SIG-M5 treated with dmso at 0.1 percent for 504 hours (cell line): ENCODE measurements around the gene EIPR1.

Source experiments
- DNase-seq: peaks from one replicate; lab custom pipeline; 2025; ENCODE audit not compliant: unreplicated experiment; lab: John Stamatoyannopoulos, UW

EIPR1 gene

GRCh38 chr2:3277748-3278520 is 99.7 kb downstream of the EIPR1 start:
- DNase-seq = no peak

- DNase-seq = no peak
Measured at GRCh38 chr2:3277050-3277747, 100.4 kb downstream of the EIPR1 start.

- no peak for DNase-seq
Measured at GRCh38 chr2:3272761-3273160, 104.9 kb downstream of the EIPR1 start.

- DNase-seq = no peak
Measured at GRCh38 chr2:3270095-3270478, 107.5 kb downstream of the EIPR1 start.

- DNase-seq = no peak
Measured at GRCh38 chr2:3269425-3270094, 108.1 kb downstream of the EIPR1 start.

GRCh38 chr2:3268705-3269029 is 109.0 kb downstream of the EIPR1 start:
- DNase-seq = no peak

- no peak for DNase-seq
Measured at GRCh38 chr2:3267869-3268704, 109.5 kb downstream of the EIPR1 start.

- no peak for DNase-seq
Measured at GRCh38 chr2:3266925-3267867, 110.4 kb downstream of the EIPR1 start.

GRCh38 chr2:3265981-3266924 is 111.4 kb downstream of the EIPR1 start:
- DNase-seq = no peak

GRCh38 chr2:3265471-3265870 is 112.1 kb downstream of the EIPR1 start:
- DNase-seq = no peak

GRCh38 chr2:3264010-3264744 is 113.4 kb downstream of the EIPR1 start:
- peak; percentile 51 for DNase-seq

- no peak for DNase-seq
Measured at GRCh38 chr2:3263487-3263886, 114.1 kb downstream of the EIPR1 start.

- DNase-seq = no peak
Measured at GRCh38 chr2:3262437-3263388, 114.9 kb downstream of the EIPR1 start.

- no peak for DNase-seq
Measured at GRCh38 chr2:3261511-3261910, 116.1 kb downstream of the EIPR1 start.

- no peak for DNase-seq
Measured at GRCh38 chr2:3260959-3261358, 116.7 kb downstream of the EIPR1 start.

- DNase-seq = no peak
Measured at GRCh38 chr2:3257826-3258225, 119.8 kb downstream of the EIPR1 start.

GRCh38 chr2:3257166-3257565 is 120.5 kb downstream of the EIPR1 start:
- no peak for DNase-seq
